Thoracic aorta (tissue), 2 donors: ENCODE measurements around the gene UGT1A5. TPM values are rescaled to one million over a fixed set of nuclear protein-coding genes. Genes with fewer than 3 reads are reported as not detected.

Experiments used
- ATAC-seq: fragments of 150-250 bp; one replicate; pipeline ENCODE4 v1.8.0; 2017; ENCODE audit warnings: low read depth; ENCODE audit not compliant: insufficient number of reproducible peaks, low FRiP score
- DNase-seq: peaks from one replicate; pipeline ENCODE4 v3.0.0-alpha.2; 2020; ENCODE audit warnings: low spot score
- H3K27ac ChIP-seq, 2 donors: fragments of 200-600 bp; sonication (generic); 1 replicate in 1 of 2; 2 replicates in 1 of 2; pipeline ENCODE4 v1.5.1; 2016; ENCODE audit warnings: mild to moderate bottlenecking in 2 of 2, moderate library complexity in 2 of 2
- H3K27me3 ChIP-seq: fragments of 200-600 bp; sonication (generic); replicated peaks from 2 replicates; pipeline ENCODE4 v1.6.0; 2016; ENCODE audit warnings: mild to moderate bottlenecking; ENCODE audit not compliant: insufficient read depth
- H3K36me3 ChIP-seq: fragments of 200-600 bp; sonication (generic); one replicate; pipeline ENCODE4 v1.5.1; 2016
- H3K4me1 ChIP-seq, 2 donors: fragments of 200-600 bp; sonication (generic); 1 replicate in 1 of 2; 2 replicates in 1 of 2; pipeline versions ENCODE4 v1.5.1 to v1.6.0; 2016; ENCODE audit warnings: low read depth in 2 of 2, mild to moderate bottlenecking in 1 of 2; ENCODE audit not compliant: control insufficient read depth in 1 of 2
- H3K4me3 ChIP-seq: fragments of 200-600 bp; sonication (generic); 2 replicates; pipeline ENCODE4 v1.5.1; 2016; ENCODE audit warnings: mild to moderate bottlenecking
- H3K9me3 ChIP-seq: fragments of 200-600 bp; sonication (generic); 2 replicates; pipeline ENCODE4 v1.5.1; 2016
- total RNA-seq, 2 donors: library from RNA; depleted of rRNA; stranded (reverse); fragments of >200 nt; gene quantifications; one replicate each; pipeline versions ENCODE4 v1.1.0 to v1.2.3, GENCODE V29; 2016
- TF ChIP-seq, protein P1 (sequence below): fragments of 200-600 bp; sonication (generic); IDR thresholded peaks from one replicate; pipeline ENCODE4 v1.5.1; 2019; ENCODE audit warnings: antibody characterized with exemption

UGT1A5 gene
- total RNA-seq, 2 donors from 2014 or later: not detected

DNA sequence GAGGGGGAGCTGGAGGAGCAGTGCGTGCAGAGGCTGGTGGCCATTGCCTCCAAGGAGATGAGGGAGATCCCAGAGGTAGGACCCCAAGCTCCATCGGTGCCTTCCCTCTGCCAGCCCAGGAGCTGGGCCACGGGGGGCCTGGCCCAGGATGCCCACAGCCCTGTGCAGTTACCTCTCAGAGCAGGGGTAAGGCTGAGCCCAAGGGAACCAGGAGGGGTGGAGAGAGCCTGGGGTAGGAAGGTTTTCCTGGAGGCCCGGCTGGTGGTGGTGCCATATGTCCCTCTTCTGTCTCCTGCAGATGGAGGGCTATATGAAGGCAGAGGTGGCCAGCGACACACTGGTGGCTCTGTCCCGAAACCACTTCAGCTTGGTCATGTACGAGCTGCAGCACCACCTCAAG is 76.8 kb downstream of the UGT1A5 start:
- DNase-seq: no peak
- Histone ChIP-seq H3K27ac (no peak overlapping the region), H3K36me3 (no peaks in the 10 kb centered on the region), H3K4me1 (no peaks in the 10 kb centered on the region), H3K27me3 (no peaks in the 10 kb centered on the region), H3K9me3 (no peaks in the 10 kb centered on the region), H3K4me3 (no peak overlapping the region)
- TF ChIP-seq, protein P1, sequence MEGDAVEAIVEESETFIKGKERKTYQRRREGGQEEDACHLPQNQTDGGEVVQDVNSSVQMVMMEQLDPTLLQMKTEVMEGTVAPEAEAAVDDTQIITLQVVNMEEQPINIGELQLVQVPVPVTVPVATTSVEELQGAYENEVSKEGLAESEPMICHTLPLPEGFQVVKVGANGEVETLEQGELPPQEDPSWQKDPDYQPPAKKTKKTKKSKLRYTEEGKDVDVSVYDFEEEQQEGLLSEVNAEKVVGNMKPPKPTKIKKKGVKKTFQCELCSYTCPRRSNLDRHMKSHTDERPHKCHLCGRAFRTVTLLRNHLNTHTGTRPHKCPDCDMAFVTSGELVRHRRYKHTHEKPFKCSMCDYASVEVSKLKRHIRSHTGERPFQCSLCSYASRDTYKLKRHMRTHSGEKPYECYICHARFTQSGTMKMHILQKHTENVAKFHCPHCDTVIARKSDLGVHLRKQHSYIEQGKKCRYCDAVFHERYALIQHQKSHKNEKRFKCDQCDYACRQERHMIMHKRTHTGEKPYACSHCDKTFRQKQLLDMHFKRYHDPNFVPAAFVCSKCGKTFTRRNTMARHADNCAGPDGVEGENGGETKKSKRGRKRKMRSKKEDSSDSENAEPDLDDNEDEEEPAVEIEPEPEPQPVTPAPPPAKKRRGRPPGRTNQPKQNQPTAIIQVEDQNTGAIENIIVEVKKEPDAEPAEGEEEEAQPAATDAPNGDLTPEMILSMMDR: no peak
- ATAC-seq: no peak

DNA sequence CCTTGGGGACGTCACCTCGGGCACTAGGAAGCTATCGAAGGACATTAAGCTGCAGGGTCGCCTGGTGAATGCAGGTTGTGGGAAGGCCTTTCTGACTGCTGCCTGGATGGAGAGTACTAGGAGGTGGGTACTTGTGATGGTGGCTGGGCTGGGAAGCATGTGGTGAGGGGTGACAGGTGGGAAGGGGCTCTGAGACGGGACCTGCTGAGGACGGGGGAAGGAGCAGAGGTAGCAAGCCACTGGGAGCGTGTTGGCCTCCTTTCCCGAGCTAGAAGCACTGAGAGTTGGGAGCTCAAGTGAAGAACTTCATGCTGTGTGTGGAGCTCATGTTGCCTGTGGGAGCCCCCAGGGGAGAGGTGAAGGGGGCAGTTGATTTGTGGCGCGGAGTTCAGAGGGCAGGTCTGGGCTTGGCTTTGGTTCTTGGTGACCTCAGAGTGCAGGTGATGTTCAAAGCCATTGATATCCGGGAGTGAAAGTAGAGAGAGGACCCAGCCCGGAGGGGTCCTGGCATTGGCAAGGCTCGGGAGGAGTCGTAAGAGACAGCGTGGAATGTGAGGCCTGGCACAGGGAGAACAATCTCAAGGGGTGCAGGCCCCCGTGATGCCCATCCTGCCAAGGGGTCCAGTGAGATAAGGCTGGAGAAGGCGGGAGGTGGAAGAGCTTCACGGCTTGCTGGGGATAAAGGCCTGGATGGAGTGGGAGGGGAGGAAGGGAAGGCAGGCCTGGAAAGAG is 78.6 kb downstream of the UGT1A5 start:
- H3K36me3 ChIP-seq: no peaks in the 10 kb centered on the region
- no peak overlapping the region for H3K4me3 ChIP-seq
- DNase-seq (no peak), ATAC-seq (no peak)
- TF ChIP-seq, protein P1: no peak
- no peaks in the 10 kb centered on the region for H3K9me3 ChIP-seq
- H3K4me1 ChIP-seq: no peaks in the 10 kb centered on the region
- H3K27me3 ChIP-seq: no peaks in the 10 kb centered on the region
- H3K27ac ChIP-seq: no peak overlapping the region

DNA sequence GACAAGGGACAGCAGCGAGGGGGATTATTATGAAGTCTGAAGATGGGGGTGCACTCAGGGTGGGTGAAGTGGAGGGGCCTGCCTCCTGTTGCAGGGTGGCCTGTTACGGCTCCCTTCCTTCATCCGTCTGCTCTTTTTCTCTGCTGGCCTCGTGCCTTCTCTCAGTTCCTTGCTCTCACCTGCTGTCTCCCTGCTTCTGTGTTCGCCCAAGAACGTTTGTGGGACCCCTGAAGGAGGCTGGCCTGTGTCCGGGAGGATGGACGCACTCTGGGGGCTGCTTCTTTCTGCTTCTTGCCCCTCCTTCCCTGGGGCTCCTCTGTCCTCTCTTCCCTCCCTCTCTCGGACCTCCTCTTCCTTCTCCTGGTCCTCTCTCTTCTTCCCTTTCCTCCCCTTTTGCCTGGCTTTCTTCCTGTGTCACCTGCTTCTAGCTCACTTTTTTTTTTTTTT is 79.2 kb downstream of the UGT1A5 start:
- DNase-seq: no peak
- no peaks in the 10 kb centered on the region for H3K27me3 ChIP-seq
- no peak for ATAC-seq
- H3K4me3 ChIP-seq: no peak overlapping the region
- H3K36me3 ChIP-seq: no peaks in the 10 kb centered on the region
- H3K9me3 ChIP-seq: no peaks in the 10 kb centered on the region
- TF ChIP-seq, protein P1: no peak
- H3K4me1 ChIP-seq: no peaks in the 10 kb centered on the region
- no peak overlapping the region for H3K27ac ChIP-seq

DNA sequence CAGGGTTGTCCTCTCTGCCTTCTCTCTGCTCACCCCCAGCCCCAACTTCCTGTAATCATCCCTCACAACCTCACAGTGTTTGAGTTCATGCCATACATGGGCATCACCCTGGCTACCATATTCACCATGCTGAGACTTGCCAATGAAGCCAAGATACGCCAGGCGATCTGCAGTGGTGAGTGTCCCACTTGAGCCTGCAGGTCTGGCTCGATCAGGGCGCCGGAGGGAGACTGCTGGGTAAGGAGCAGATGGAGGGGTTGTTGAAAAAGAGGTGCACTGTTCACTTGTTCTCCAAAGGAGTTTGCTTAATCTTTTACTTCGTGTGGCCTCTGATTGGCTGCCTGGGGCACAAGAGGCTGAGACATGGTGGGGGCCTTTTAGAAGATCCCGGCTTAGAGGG is 80.0 kb downstream of the UGT1A5 start:
- TF ChIP-seq, protein P1: no peak
- Histone ChIP-seq H3K27ac (no peak overlapping the region), H3K36me3 (no peaks in the 10 kb centered on the region), H3K4me3 (no peak overlapping the region), H3K27me3 (no peaks in the 10 kb centered on the region), H3K4me1 (no peaks in the 10 kb centered on the region), H3K9me3 (no peaks in the 10 kb centered on the region)
- DNase-seq (no peak), ATAC-seq (no peak)

DNA sequence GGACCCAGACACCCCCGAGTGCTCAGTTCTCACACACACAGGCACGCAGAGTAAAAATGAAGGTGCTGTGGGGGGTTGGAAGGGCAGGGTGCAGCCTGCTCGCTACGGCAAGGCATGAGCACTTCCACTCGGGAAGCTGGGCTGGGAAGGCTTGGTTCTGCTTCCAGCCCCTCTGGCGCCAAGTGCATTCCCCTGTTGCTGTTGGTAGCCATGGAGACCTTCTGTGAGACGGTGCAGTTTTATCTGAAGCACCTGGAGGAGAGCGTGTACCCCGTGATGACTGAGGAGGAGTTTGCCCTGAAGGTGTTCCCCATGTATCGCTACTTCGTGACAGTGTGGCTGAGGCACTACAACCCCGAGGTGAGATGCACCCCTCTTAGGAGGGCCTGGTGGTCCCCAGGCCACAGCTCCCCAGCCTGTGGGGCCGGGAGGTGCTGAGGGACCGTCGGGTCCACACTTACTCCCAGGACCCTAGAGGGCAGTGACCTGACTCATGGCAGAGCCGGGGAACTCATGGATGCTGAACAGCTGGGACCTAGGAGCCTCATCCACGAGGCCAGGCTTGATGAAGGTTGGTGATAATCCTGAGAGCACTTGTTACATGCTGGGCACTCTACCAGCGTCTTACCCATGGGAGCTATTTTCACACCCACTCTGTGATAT is 80.9 kb downstream of the UGT1A5 start:
- ATAC-seq (no peak), DNase-seq (no peak)
- TF ChIP-seq, protein P1: no peak

More for the DNA sequence above, 80.9 kb downstream of the UGT1A5 start:
- Histone ChIP-seq H3K9me3 (no peaks in the 10 kb centered on the region), H3K27me3 (no peaks in the 10 kb centered on the region), H3K27ac (no peak overlapping the region), H3K36me3 (no peaks in the 10 kb centered on the region), H3K4me3 (no peak overlapping the region), H3K4me1 (no peaks in the 10 kb centered on the region)
